HEK293 (cell line): ENCODE results near the gene ILKAP.

Experiments
- KLF7 ChIP-seq: fragments of 450-650 bp; formaldehyde crosslinking; IDR thresholded peaks from 2 replicates; pipeline ENCODE4 v1.5.1; 2016; ENCODE audit warnings: missing biosample characterization, missing genetic modification characterization, borderline replicate concordance
- KLF9 ChIP-seq: fragments of 450-650 bp; formaldehyde crosslinking; IDR thresholded peaks from 2 replicates; pipeline ENCODE4 v1.5.1; 2016; ENCODE audit warnings: missing biosample characterization, missing genetic modification characterization, low read depth
- SALL2 ChIP-seq: fragments of 450-650 bp; formaldehyde crosslinking; IDR thresholded peaks from 2 replicates; pipeline ENCODE4 v1.5.0; 2017; ENCODE audit warnings: missing biosample characterization, mild to moderate bottlenecking, missing genetic modification characterization, borderline replicate concordance
- ZBTB48 ChIP-seq: fragments of 450-650 bp; formaldehyde crosslinking; IDR thresholded peaks from 2 replicates; pipeline ENCODE4 v1.5.1; 2016; ENCODE audit warnings: missing biosample characterization, missing genetic modification characterization
- ZBTB6 ChIP-seq: fragments of 450-650 bp; formaldehyde crosslinking; IDR thresholded peaks from 2 replicates; pipeline ENCODE4 v1.5.1; 2017; ENCODE audit warnings: missing biosample characterization, missing genetic modification characterization
- ZFHX2 ChIP-seq: fragments of 450-650 bp; formaldehyde crosslinking; conservative IDR thresholded peaks from 2 replicates; pipeline ENCODE4 v1.5.1; 2016; ENCODE audit warnings: missing biosample characterization, missing genetic modification characterization
- ZNF157 ChIP-seq: fragments of 450-650 bp; formaldehyde crosslinking; IDR thresholded peaks from 2 replicates; pipeline ENCODE4 v1.5.1; 2016; ENCODE audit warnings: missing biosample characterization, missing genetic modification characterization
- ZNF391 ChIP-seq: fragments of 450-650 bp; formaldehyde crosslinking; IDR thresholded peaks from 2 replicates; pipeline ENCODE4 v1.5.1; 2016; ENCODE audit warnings: low read depth, missing biosample characterization, missing genetic modification characterization, borderline replicate concordance
- ZNF394 ChIP-seq: fragments of 450-650 bp; formaldehyde crosslinking; IDR thresholded peaks from 2 replicates; pipeline ENCODE4 v1.5.1; 2016; ENCODE audit warnings: missing biosample characterization, missing genetic modification characterization, mild to moderate bottlenecking, moderate library complexity, borderline replicate concordance
- ZNF433 ChIP-seq: fragments of 450-650 bp; formaldehyde crosslinking; IDR thresholded peaks from 2 replicates; pipeline ENCODE4 v1.5.1; 2016; ENCODE audit warnings: missing biosample characterization, missing genetic modification characterization, low read depth
- ZNF501 ChIP-seq: fragments of 450-650 bp; formaldehyde crosslinking; IDR thresholded peaks from 2 replicates; pipeline ENCODE4 v1.5.1; 2016; ENCODE audit warnings: missing biosample characterization, missing genetic modification characterization
- ZNF510 ChIP-seq: fragments of 450-650 bp; formaldehyde crosslinking; IDR thresholded peaks from 2 replicates; pipeline ENCODE4 v1.5.1; 2018; ENCODE audit warnings: mild to moderate bottlenecking, missing genetic modification characterization, missing biosample characterization; ENCODE audit not compliant: insufficient replicate concordance
- ZNF571 ChIP-seq: fragments of 450-650 bp; formaldehyde crosslinking; IDR thresholded peaks from 2 replicates; pipeline ENCODE4 v1.5.0; 2017; ENCODE audit warnings: missing biosample characterization, missing genetic modification characterization
- ZNF747 ChIP-seq: fragments of 450-650 bp; formaldehyde crosslinking; IDR thresholded peaks from 2 replicates; pipeline ENCODE4 v1.5.1; 2016; ENCODE audit warnings: missing biosample characterization, missing genetic modification characterization
- ZNF777 ChIP-seq: fragments of 450-650 bp; formaldehyde crosslinking; IDR thresholded peaks from 2 replicates; pipeline ENCODE4 v1.5.1; 2017; ENCODE audit warnings: missing biosample characterization, missing genetic modification characterization, borderline replicate concordance
- ZNF843 ChIP-seq: fragments of 450-650 bp; formaldehyde crosslinking; IDR thresholded peaks from 2 replicates; pipeline ENCODE4 v1.5.1; 2016; ENCODE audit warnings: missing biosample characterization, missing genetic modification characterization
- TF ChIP-seq, protein P1 (sequence below): fragments of 450-650 bp; formaldehyde crosslinking; IDR thresholded peaks from 2 replicates; pipeline ENCODE4 v1.5.1; 2016; ENCODE audit warnings: missing biosample characterization, missing genetic modification characterization
- TF ChIP-seq, protein P2 (sequence below): fragments of 450-650 bp; formaldehyde crosslinking; IDR thresholded peaks from 2 replicates; pipeline ENCODE4 v1.5.1; 2016; ENCODE audit warnings: missing biosample characterization, missing genetic modification characterization
- TF ChIP-seq, protein P3 (sequence below): fragments of 450-650 bp; formaldehyde crosslinking; IDR thresholded peaks from 2 replicates; pipeline ENCODE4 v1.5.1; 2016; ENCODE audit warnings: missing biosample characterization, missing genetic modification characterization
- TF ChIP-seq, protein P4 (sequence below): fragments of 450-650 bp; formaldehyde crosslinking; optimal IDR thresholded peaks from 2 replicates; pipeline ENCODE3; 2016; ENCODE audit warnings: missing biosample characterization, mild to moderate bottlenecking, missing genetic modification characterization
- TF ChIP-seq, protein P5 (sequence below): fragments of 450-650 bp; formaldehyde crosslinking; IDR thresholded peaks from 2 replicates; pipeline ENCODE4 v1.5.1; 2016; ENCODE audit warnings: missing biosample characterization, missing genetic modification characterization
- TF ChIP-seq, protein P6 (sequence below): fragments of 450-650 bp; formaldehyde crosslinking; IDR thresholded peaks from 2 replicates; pipeline ENCODE4 v1.5.1; 2016; ENCODE audit warnings: missing biosample characterization, missing genetic modification characterization
- TF ChIP-seq, protein P7 (sequence below): fragments of 450-650 bp; formaldehyde crosslinking; IDR thresholded peaks from 2 replicates; pipeline ENCODE4 v1.5.1; 2016; ENCODE audit warnings: missing biosample characterization, missing genetic modification characterization

The ILKAP gene

DNA sequence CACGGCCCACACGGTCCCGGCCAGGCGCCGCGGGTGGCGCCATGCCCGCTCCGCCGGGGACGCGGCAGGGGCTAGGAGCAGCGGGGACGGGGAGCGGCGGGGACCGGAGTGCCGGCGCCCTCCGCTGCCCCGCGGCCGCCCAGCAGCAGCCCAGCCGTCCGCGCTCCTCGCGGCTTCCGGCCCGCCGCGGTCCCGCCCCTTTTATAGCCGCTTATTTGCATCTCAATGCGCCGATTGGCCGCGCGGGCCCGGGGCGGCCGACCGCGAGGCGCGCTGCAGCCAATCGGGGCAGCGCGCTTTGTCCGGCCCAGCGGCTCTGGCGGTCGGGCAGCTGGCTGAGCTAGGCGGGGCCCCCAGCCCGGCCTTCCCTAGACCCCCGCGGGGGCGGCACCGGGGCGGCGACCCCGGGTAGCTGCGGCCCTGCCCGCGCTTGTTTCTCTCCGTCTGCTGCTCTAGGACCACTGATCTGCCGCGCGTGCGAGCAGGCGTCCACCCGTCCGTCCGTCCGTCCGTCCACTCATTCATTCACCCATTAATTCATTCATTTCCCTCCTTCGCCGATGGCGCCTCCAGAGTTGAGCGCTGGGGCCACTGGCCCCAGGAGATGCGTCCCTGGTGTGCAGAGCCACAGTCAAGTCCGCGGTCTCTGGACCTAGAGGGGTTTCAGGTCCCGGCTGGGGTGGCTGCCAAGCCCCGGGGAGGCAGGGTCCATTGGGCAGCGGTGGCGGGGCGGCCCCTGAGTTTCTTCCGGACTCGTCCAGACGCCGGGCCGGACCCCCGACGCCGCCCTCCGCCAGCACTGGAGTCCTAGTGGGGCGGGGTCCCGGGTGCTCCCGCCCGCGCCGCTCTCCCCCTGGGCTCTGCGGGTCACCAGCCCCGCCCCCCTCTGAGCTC lies 36.6 kb upstream of the ILKAP start, which contains the start of gene HES6 (continued):
- TF ChIP-seq, protein P1, sequence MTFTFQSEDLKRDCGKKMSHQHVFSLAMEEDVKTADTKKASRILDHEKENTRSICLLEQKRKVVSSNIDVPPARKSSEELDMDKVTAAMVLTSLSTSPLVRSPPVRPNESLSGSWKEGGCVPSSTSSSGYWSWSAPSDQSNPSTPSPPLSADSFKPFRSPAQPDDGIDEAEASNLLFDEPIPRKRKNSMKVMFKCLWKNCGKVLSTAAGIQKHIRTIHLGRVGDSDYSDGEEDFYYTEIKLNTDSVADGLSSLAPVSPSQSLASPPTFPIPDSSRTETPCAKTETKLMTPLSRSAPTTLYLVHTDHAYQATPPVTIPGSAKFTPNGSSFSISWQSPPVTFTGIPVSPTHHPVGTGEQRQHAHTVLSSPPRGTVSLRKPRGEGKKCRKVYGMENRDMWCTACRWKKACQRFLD (tag by site-specific recombination), result no peak
- no peak for TF ChIP-seq ZNF571 (tag by site-specific recombination)
- TF ChIP-seq ZFHX2, result peak; percentile 29; the same call in 1 of the 2 replicates
- no peak for TF ChIP-seq ZNF394
- no peak for TF ChIP-seq ZBTB6 (tag by site-specific recombination)
- no peak for TF ChIP-seq ZNF501 (tag by site-specific recombination)
- no peak for TF ChIP-seq ZNF843 (tag by site-specific recombination)
- TF ChIP-seq ZNF777 (tag by site-specific recombination), result peak; percentile 51; the same call in 1 of the 2 replicates
- TF ChIP-seq, protein P2, sequence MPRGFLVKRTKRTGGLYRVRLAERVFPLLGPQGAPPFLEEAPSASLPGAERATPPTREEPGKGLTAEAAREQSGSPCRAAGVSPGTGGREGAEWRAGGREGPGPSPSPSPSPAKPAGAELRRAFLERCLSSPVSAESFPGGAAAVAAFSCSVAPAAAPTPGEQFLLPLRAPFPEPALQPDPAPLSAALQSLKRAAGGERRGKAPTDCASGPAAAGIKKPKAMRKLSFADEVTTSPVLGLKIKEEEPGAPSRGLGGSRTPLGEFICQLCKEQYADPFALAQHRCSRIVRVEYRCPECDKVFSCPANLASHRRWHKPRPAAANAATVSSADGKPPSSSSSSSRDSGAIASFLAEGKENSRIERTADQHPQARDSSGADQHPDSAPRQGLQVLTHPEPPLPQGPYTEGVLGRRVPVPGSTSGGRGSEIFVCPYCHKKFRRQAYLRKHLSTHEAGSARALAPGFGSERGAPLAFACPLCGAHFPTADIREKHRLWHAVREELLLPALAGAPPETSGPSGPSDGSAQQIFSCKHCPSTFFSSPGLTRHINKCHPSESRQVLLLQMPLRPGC, result no peak
- no peak for TF ChIP-seq ZNF433 (tag by site-specific recombination)
- TF ChIP-seq KLF9 (tag by site-specific recombination), result peak; percentile 48
- TF ChIP-seq, protein P3, sequence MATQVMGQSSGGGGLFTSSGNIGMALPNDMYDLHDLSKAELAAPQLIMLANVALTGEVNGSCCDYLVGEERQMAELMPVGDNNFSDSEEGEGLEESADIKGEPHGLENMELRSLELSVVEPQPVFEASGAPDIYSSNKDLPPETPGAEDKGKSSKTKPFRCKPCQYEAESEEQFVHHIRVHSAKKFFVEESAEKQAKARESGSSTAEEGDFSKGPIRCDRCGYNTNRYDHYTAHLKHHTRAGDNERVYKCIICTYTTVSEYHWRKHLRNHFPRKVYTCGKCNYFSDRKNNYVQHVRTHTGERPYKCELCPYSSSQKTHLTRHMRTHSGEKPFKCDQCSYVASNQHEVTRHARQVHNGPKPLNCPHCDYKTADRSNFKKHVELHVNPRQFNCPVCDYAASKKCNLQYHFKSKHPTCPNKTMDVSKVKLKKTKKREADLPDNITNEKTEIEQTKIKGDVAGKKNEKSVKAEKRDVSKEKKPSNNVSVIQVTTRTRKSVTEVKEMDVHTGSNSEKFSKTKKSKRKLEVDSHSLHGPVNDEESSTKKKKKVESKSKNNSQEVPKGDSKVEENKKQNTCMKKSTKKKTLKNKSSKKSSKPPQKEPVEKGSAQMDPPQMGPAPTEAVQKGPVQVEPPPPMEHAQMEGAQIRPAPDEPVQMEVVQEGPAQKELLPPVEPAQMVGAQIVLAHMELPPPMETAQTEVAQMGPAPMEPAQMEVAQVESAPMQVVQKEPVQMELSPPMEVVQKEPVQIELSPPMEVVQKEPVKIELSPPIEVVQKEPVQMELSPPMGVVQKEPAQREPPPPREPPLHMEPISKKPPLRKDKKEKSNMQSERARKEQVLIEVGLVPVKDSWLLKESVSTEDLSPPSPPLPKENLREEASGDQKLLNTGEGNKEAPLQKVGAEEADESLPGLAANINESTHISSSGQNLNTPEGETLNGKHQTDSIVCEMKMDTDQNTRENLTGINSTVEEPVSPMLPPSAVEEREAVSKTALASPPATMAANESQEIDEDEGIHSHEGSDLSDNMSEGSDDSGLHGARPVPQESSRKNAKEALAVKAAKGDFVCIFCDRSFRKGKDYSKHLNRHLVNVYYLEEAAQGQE, result no peak
- 0 out of 2 replicates have a peak, but pooled peaks have one; percentile 24 for TF ChIP-seq ZNF391 (tag by site-specific recombination)
- TF ChIP-seq, protein P4, sequence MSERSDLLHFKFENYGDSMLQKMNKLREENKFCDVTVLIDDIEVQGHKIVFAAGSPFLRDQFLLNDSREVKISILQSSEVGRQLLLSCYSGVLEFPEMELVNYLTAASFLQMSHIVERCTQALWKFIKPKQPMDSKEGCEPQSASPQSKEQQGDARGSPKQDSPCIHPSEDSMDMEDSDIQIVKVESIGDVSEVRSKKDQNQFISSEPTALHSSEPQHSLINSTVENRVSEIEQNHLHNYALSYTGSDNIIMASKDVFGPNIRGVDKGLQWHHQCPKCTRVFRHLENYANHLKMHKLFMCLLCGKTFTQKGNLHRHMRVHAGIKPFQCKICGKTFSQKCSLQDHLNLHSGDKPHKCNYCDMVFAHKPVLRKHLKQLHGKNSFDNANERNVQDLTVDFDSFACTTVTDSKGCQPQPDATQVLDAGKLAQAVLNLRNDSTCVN (tag by site-specific recombination), result peak; percentile 39
- TF ChIP-seq ZBTB48 (tag by site-specific recombination), result no peak
- no peak for TF ChIP-seq ZNF747
- peak; percentile 41; the same call in 1 of the 2 replicates for TF ChIP-seq KLF7
- TF ChIP-seq, protein P5, sequence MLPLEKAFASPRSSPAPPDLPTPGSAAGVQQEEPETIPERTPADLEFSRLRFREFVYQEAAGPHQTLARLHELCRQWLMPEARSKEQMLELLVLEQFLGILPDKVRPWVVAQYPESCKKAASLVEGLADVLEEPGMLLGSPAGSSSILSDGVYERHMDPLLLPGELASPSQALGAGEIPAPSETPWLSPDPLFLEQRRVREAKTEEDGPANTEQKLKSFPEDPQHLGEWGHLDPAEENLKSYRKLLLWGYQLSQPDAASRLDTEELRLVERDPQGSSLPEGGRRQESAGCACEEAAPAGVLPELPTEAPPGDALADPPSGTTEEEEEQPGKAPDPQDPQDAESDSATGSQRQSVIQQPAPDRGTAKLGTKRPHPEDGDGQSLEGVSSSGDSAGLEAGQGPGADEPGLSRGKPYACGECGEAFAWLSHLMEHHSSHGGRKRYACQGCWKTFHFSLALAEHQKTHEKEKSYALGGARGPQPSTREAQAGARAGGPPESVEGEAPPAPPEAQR (tag by site-specific recombination), result no peak
- TF ChIP-seq, protein P6, sequence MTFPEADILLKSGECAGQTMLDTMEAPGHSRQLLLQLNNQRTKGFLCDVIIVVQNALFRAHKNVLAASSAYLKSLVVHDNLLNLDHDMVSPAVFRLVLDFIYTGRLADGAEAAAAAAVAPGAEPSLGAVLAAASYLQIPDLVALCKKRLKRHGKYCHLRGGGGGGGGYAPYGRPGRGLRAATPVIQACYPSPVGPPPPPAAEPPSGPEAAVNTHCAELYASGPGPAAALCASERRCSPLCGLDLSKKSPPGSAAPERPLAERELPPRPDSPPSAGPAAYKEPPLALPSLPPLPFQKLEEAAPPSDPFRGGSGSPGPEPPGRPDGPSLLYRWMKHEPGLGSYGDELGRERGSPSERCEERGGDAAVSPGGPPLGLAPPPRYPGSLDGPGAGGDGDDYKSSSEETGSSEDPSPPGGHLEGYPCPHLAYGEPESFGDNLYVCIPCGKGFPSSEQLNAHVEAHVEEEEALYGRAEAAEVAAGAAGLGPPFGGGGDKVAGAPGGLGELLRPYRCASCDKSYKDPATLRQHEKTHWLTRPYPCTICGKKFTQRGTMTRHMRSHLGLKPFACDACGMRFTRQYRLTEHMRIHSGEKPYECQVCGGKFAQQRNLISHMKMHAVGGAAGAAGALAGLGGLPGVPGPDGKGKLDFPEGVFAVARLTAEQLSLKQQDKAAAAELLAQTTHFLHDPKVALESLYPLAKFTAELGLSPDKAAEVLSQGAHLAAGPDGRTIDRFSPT (tag by site-specific recombination), result no peak
- no peak for TF ChIP-seq ZNF157 (tag by site-specific recombination)
- TF ChIP-seq, protein P7, sequence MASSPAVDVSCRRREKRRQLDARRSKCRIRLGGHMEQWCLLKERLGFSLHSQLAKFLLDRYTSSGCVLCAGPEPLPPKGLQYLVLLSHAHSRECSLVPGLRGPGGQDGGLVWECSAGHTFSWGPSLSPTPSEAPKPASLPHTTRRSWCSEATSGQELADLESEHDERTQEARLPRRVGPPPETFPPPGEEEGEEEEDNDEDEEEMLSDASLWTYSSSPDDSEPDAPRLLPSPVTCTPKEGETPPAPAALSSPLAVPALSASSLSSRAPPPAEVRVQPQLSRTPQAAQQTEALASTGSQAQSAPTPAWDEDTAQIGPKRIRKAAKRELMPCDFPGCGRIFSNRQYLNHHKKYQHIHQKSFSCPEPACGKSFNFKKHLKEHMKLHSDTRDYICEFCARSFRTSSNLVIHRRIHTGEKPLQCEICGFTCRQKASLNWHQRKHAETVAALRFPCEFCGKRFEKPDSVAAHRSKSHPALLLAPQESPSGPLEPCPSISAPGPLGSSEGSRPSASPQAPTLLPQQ (tag by site-specific recombination), result peak; percentile 4; the same call in 1 of the 2 replicates
- TF ChIP-seq ZNF510 (tag by site-specific recombination), result no peak
- TF ChIP-seq SALL2 (tag by site-specific recombination), result no peak
